Uterus (tissue), 2 donors: ENCODE results near the gene UNC13B.

Source experiments
- CTCF ChIP-seq, 4 experiments: fragments of 200-600 bp in 2 of 4; fragments of 450-650 bp in 2 of 4; sonication (generic) in 2 of 4; IDR thresholded peaks; one replicate each; pipeline ENCODE4 v1.5.1; 2016 to 2019; ENCODE audit warnings: antibody characterized with exemption in 4 of 4, mild to moderate bottlenecking in 2 of 4, moderate library complexity in 1 of 4
- POLR2A ChIP-seq, 2 donors: fragments of 450-650 bp; IDR thresholded peaks; one replicate each; pipeline ENCODE4 v1.6.1; 2016; ENCODE audit warnings: antibody characterized with exemption in 2 of 2, mild to moderate bottlenecking in 1 of 2, moderate library complexity in 1 of 2

GRCh38 chr9:35311891-35312639 is 150.3 kb downstream of the UNC13B start:
- no peak for TF ChIP-seq CTCF (IDR thresholded peaks at IDR 0.05)
- no peak for TF ChIP-seq POLR2A (IDR thresholded peaks at IDR 0.05)
